Heart left ventricle (tissue), 16 donors: Measurements from ENCODE around the gene CAPG. TPM values are rescaled to one million over a fixed set of nuclear protein-coding genes. Genes with fewer than 3 reads are reported as not detected.

Experiments used
- ATAC-seq, 4 donors: fragments of 200-7000 bp; cut with Tn5 transposase; one replicate each; pipeline ENCODE4 v1.9.1; 2020 to 2022; ENCODE audit warnings: moderate library complexity in 4 of 4, mild to moderate bottlenecking in 3 of 4, moderate number of reproducible peaks in 1 of 4
- DNase-seq, 5 donors: peaks; one replicate each; pipeline ENCODE4 v3.0.0-alpha.2; 2020
- H3K27ac ChIP-seq, 12 donors: fragments of 200-600 bp; sonication (generic) in 4 of 12; one replicate each; pipeline versions ENCODE4 v1.5.0 to v1.8.0; 2016 to 2022; ENCODE audit warnings: mild to moderate bottlenecking in 2 of 12
- H3K27me3 ChIP-seq, 9 donors: fragments of 200-600 bp; sonication (generic) in 2 of 9; one replicate each; pipeline versions ENCODE4 v1.5.1 to v1.8.0; 2016 to 2022; ENCODE audit warnings: mild to moderate bottlenecking in 3 of 9
- H3K36me3 ChIP-seq, 9 donors: fragments of 200-600 bp; sonication (generic) in 2 of 9; one replicate each; pipeline versions ENCODE4 v1.5.0 to v1.8.0; 2018 to 2022; ENCODE audit warnings: mild to moderate bottlenecking in 2 of 9
- H3K4me1 ChIP-seq, 12 donors: fragments of 200-600 bp; sonication (generic) in 4 of 12; one replicate each; pipeline versions ENCODE4 v1.5.0 to v1.8.0; 2016 to 2022; ENCODE audit warnings: mild to moderate bottlenecking in 3 of 12
- H3K4me3 ChIP-seq, 12 donors: fragments of 200-600 bp; sonication (generic) in 4 of 12; one replicate each; pipeline versions ENCODE4 v1.5.0 to v1.8.0; 2017 to 2022; ENCODE audit warnings: mild to moderate bottlenecking in 9 of 12, moderate library complexity in 4 of 12
- H3K9me3 ChIP-seq, 12 donors: fragments of 200-600 bp; sonication (generic) in 4 of 12; one replicate each; pipeline versions ENCODE4 v1.5.0 to v1.8.0; 2016 to 2022; ENCODE audit warnings: mild to moderate bottlenecking in 1 of 12
- POLR2A ChIP-seq, 2 donors: fragments of 450-650 bp; IDR thresholded peaks; one replicate each; pipeline ENCODE4 v1.6.1; 2017; ENCODE audit warnings: antibody characterized with exemption in 2 of 2, mild to moderate bottlenecking in 2 of 2, moderate library complexity in 2 of 2
- WGBS, 4 donors: extraction: QIAGEN DNeasy Blood & Tissue Kit in 2 of 4; methylation state at CpG; one replicate each; pipeline versions ENCODE4 v1.1.5 to v1.1.7; 2013 to 2018; 5-methylcytosine and 5-hydroxymethylcytosine counted together
- intact Hi-C, 10 donors: fragments of 100-400 bp; cut with DNase I; formaldehyde crosslinking; loops; one replicate each; pipeline versions ENCODE4 v1.11.1 to v1.14.2; 2022
- polyA plus RNA-seq, 2 donors: library from polyadenylated mRNA; stranded (reverse); fragments of 200-250 nt; gene quantifications; one replicate each; pipeline ENCODE4 v1.2.3, GENCODE V29; 2013
- total RNA-seq, 9 donors: library from RNA; depleted of rRNA in 2 of 9; stranded (reverse); fragments of >200 nt in 2 of 9; fragmentation: NEBNext Ultra II Directional in 3 of 9; extraction: Animal tissue kit (Norgen Biotek cat#: 25700) in 3 of 9; gene quantifications; one replicate each; pipeline versions ENCODE4 v1.1.0 to v1.2.4, GENCODE V29; 2016 to 2023
- TF ChIP-seq, protein P1 (sequence below), 12 donors: fragments of 200-600 bp; sonication (generic) in 4 of 12; IDR thresholded peaks; one replicate each; pipeline versions ENCODE4 v1.5.0 to v1.8.0; 2018 to 2022; ENCODE audit warnings: antibody characterized with exemption in 12 of 12, mild to moderate bottlenecking in 5 of 12
- donor health status: ischemic (EF 13 %, LVEDD 7.1; RV severe dilation, severe dysfunction).
- donor health status: healthy with polysubstance abuse.
- donor health status: DM: no; HTN: yes; CAD: no.
- donor health status: DM: no; HTN: no; CAD: no.
- donor health status: ischemic (EF 25% LVEDD 6.9; RV normal size, moderate dysfunction).
- donor health status: ischemic (EF 25% LVEDD 5.7; RV mildly dilated, moderate dysfunction).
- donor health status: healthy.
- donor health status: DM: yes; HTN: yes; CAD: no.
- donor health status: ischemic (EF 35%, LVEDD 5.7; RV mildly dilated, moderate dysfunction).
- donor health status: nonischemic (EF 11% LVEDD 7.7; RV severe dilation, severe dysfunction).
- donor health status: DM: yes; HTN: yes; CAD: no.
- donor health status: PGD.
- donor health status: ischemic (EF 29% LVEDD 5.4; RV normal size, mild dysfunction).
- donor health status: nonischemic (EF 23%, LVEDD 6.1; RV moderate dilation, normal function).

CAPG gene
- total and polyA plus RNA-seq, 11 donors: 2.8 to 91.6 (median 4.5) TPM

DNA sequence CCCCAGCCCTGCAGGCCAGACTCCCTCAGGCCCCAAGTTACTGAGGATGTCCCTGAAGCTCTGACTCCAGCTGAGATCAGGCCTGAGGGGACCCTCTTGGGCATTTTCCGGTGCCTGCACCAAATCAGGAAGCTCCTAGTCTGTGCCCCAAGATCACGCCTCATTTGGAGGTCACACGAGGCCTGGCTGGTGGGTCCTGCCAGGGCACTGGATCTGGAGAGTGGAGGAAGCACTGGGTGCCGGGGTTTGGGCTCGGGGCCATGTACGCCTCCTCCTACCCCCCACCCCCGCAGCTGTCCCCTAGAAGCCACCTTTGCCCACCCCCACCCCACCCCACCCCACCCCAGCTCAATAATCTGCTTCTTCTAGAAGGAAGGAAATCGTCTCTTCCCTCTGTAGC is 24.5 kb upstream of the CAPG start:
- intact Hi-C loops: loop anchor here in 3 of 10 donors (5.0 kb wide), 2 partner anchors 63 to 103 kb away; partner anchors contain the start of gene MAT2A (in 2 of the 3)
- peak overlapping the region in 11 of 12 donors; percentile 20 to 98 (median 63) for H3K27ac ChIP-seq
- H3K4me3 ChIP-seq: no peak overlapping the region
- H3K27me3 ChIP-seq: no peaks in the 10 kb centered on the region
- 74 to 86% (median 80%) methylated on average over 7 to 8 of the region's 8 CpGs for WGBS, 4 donors
- no peaks in the 10 kb centered on the region for H3K9me3 ChIP-seq
- H3K36me3 ChIP-seq: no peaks in the 10 kb centered on the region
- no peak for ATAC-seq
- peak in 1 of 5 donors; percentile 63 for DNase-seq
- TF ChIP-seq, protein P1, sequence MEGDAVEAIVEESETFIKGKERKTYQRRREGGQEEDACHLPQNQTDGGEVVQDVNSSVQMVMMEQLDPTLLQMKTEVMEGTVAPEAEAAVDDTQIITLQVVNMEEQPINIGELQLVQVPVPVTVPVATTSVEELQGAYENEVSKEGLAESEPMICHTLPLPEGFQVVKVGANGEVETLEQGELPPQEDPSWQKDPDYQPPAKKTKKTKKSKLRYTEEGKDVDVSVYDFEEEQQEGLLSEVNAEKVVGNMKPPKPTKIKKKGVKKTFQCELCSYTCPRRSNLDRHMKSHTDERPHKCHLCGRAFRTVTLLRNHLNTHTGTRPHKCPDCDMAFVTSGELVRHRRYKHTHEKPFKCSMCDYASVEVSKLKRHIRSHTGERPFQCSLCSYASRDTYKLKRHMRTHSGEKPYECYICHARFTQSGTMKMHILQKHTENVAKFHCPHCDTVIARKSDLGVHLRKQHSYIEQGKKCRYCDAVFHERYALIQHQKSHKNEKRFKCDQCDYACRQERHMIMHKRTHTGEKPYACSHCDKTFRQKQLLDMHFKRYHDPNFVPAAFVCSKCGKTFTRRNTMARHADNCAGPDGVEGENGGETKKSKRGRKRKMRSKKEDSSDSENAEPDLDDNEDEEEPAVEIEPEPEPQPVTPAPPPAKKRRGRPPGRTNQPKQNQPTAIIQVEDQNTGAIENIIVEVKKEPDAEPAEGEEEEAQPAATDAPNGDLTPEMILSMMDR (IDR thresholded peaks at IDR 0.05): no peak
- no peak for TF ChIP-seq POLR2A (IDR thresholded peaks at IDR 0.05)
- H3K4me1 ChIP-seq: peaks cover 16 to 66% (median 39%) of the 10 kb centered on the region in 12 donors

DNA sequence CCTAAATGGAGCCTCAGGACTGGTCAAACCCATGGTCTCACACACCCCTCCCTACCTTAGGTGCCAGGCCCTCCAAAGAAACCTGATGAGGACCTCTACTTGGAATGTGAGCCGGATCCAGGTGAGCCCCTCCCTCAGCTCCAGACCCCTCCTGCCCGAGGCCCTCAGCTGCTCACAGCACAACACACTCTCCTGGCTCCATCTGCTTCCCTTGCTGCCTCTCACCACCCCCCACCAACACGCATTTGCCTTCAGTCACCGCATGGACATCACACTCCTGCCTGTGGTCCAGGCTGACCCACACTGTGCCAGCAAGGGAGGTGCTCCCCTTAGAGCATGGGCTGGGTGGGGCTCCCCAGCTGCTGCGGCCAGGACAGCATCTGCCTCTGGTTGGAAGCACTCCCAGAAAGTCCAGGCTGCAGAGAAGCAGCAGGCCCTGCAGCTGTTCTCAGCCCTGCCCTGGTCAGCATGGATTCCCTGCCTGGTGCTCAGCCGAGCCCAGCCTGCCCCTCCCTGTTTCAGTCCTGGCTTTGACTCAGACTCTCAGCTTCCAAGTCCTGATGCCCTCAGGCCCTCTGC is 23.4 kb upstream of the CAPG start:
- ATAC-seq: peak; percentile 59 to 76 (median 73)
- Histone ChIP-seq H3K9me3 (no peaks in the 10 kb centered on the region), H3K4me3 (no peak overlapping the region), H3K27ac (peak overlapping the region; percentile 53 to 98 (median 63)), H3K27me3 (no peaks in the 10 kb centered on the region), H3K36me3 (no peaks in the 10 kb centered on the region), H3K4me1 (peaks cover 16 to 59% (median 36%) of the 10 kb centered on the region in 12 donors)
- DNase-seq: peak; percentile 82 to 94 (median 88)
- intact Hi-C loops: loop anchor here in 1 of 10 donors (1.0 kb wide), 1 partner anchor 106 kb away; the partner anchor contains the start of gene MAT2A
- TF ChIP-seq, protein P1 (IDR thresholded peaks at IDR 0.05): no peak
- TF ChIP-seq POLR2A (IDR thresholded peaks at IDR 0.05): no peak
- WGBS, 4 donors: 36 to 54% (median 38%) methylated on average over 5 to 6 of the region's 6 CpGs

DNA sequence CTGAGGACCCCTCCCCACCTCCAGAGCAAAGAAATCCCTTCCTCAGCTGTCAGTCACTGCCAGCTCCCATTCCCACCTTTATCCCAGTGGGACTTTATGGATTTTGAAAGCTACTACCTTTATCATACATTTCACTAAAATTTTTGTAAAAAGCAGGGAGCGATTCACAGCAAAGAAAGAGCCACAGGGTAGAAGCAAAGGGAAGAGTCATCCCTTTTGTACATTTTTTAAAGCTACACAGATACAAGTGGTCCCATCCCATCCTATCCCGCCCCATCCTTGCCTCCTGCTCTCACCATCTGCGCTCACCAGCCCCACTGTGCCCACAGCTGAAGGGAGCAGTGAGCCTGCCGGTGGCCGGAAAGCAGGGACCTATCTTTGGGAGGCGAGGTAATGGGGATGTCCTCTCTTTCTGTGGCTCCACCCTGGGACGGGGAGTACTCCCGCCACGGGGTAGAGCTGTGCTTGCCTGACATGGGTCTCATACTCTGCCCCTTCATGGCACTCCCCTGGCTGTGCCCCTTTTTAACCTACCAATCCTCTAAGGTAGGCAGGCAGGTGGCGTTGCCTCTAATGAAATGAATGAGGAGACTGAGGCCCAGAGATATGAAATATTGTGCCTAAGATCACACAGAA is 21.5 kb upstream of the CAPG start:
- 71 to 78% (median 75%) methylated on average over 9 to 10 of the region's 10 CpGs for WGBS, 4 donors
- no peak for TF ChIP-seq POLR2A (IDR thresholded peaks at IDR 0.05)
- TF ChIP-seq, protein P1 (IDR thresholded peaks at IDR 0.05): no peak
- intact Hi-C loops: no loop called here

DNA sequence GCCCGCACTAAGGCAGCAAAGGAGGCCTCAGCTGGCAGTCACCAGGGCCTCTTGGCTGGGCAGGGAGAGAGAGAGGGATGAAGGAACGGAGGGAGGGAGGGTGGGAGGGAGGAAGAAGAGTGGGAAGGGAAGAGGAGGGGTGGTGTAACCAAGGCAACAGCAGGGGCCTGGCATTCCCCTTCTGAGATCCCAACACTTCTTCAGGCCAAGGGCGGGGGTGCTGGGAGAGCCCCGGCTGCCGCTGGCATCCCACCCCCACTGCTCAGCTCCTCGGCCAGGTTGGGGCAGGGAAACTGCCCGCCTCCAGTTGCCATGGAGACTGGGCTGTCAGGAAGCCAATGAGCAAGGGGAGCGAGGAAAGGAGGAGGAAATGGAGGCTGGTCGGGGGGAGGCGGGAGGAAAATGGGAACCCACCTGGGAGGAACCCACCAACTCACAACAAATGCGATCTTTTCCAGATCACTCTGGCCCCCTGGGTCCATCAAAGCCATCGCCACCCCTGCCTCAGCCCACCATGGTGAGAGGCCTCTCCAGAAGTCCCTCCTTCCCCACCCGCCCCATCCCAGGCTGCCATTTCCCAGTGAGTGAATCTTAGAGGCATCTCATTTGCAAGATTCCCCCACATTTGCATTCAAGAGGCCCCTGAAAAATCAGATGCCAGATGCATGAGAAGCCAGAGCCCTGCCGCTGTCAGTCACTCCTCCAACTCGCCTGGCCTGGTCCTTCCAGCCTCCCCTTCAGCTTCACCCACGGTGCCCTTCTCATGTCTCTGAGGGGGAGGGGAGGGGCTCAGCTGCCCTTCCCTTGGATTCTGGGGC is 20.8 kb upstream of the CAPG start:
- no peaks in the 10 kb centered on the region for H3K36me3 ChIP-seq
- peaks cover 3 to 48% (median 21%) of the 10 kb centered on the region in 12 donors for H3K4me1 ChIP-seq
- H3K27me3 ChIP-seq: no peaks in the 10 kb centered on the region
- ATAC-seq (no peak), DNase-seq (no peak)
- WGBS, 4 donors: 69 to 78% (median 74%) methylated on average over 14 to 16 of the region's 16 CpGs
- H3K4me3 ChIP-seq: no peak overlapping the region
- H3K9me3 ChIP-seq: no peaks in the 10 kb centered on the region
- intact Hi-C loops: no loop called here
- TF ChIP-seq, protein P1 (IDR thresholded peaks at IDR 0.05): no peak
- no peak for TF ChIP-seq POLR2A (IDR thresholded peaks at IDR 0.05)
- no peak overlapping the region for H3K27ac ChIP-seq

More for the DNA sequence above, 21.5 kb upstream of the CAPG start:
- ATAC-seq: no peak
- no peak overlapping the region for H3K27ac ChIP-seq
- H3K27me3 ChIP-seq: no peaks in the 10 kb centered on the region
- H3K9me3 ChIP-seq: no peaks in the 10 kb centered on the region
- DNase-seq: no peak
- H3K4me3 ChIP-seq: no peak overlapping the region
- no peaks in the 10 kb centered on the region for H3K36me3 ChIP-seq
- H3K4me1 ChIP-seq: peaks cover 5 to 53% (median 23%) of the 10 kb centered on the region in 12 donors
